ENCODE results near the gene CDK14.

DNA sequence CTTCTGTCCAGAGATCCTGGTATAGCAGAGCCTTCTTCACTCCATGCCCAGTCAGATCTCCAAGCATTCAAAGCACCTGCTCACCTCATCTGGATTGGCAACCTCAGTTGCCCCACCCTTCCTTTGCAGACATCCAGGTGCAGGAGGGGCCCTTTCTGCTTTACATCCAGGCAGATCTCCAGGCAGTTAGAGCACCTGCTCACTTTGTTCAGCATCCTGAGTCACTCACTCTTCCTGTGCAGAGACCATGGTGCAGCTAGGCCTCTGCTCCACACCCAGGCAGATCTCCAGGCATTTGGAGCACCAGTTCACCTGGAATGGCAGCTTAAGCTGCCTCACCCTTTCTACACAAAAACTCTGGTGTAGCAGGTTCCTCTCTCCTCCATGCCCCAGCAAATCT is 153.1 kb downstream of the CDK14 start:
- no peak for TF ChIP-seq TAF1 (IDR thresholded peaks at IDR 0.05; ENCODE audit: borderline replicate concordance, insufficient read depth, low read length)
- no peak for TF ChIP-seq SIN3A (IDR thresholded peaks at IDR 0.05; ENCODE audit: borderline replicate concordance, insufficient read depth, low read length)

Data from PFSK-1 (cell line).